Parathyroid adenoma (tissue), 2 donors: ENCODE results near the gene CACNA1C.

ENCODE experiments used
- H2AFZ ChIP-seq: fragments of 300-600 bp; sonication (generic); one replicate; pipeline ENCODE4 v1.7.0; 2017; ENCODE audit warnings: antibody characterized with exemption, mild to moderate bottlenecking
- H3K27ac ChIP-seq: fragments of 300-600 bp; sonication (generic); one replicate; pipeline ENCODE4 v1.7.0; 2017
- H3K27me3 ChIP-seq: fragments of 300-600 bp; sonication (generic); one replicate; pipeline ENCODE4 v1.7.0; 2017; ENCODE audit warnings: low read length; ENCODE audit not compliant: control insufficient read depth, insufficient read depth
- H3K36me3 ChIP-seq: fragments of 300-600 bp; sonication (generic); one replicate; pipeline ENCODE4 v1.7.0; 2017; ENCODE audit warnings: low read length; ENCODE audit not compliant: control insufficient read depth, insufficient read depth
- H3K4me1 ChIP-seq: fragments of 300-600 bp; sonication (generic); one replicate; pipeline ENCODE4 v1.7.0; 2017; ENCODE audit warnings: control low read depth
- H3K4me2 ChIP-seq: fragments of 300-600 bp; sonication (generic); one replicate; pipeline ENCODE4 v1.7.0; 2017; ENCODE audit warnings: low read length
- H3K4me3 ChIP-seq: fragments of 300-600 bp; sonication (generic); one replicate; pipeline ENCODE4 v1.7.0; 2017; ENCODE audit warnings: low read depth, low read length
- H3K79me2 ChIP-seq: fragments of 300-600 bp; sonication (generic); one replicate; pipeline ENCODE4 v1.7.0; 2017; ENCODE audit warnings: control low read depth
- H3K9ac ChIP-seq: fragments of 300-600 bp; sonication (generic); one replicate; pipeline ENCODE4 v1.7.0; 2017; ENCODE audit warnings: mild to moderate bottlenecking
- H3K9me3 ChIP-seq: fragments of 300-600 bp; sonication (generic); one replicate; pipeline ENCODE4 v1.7.0; 2017; ENCODE audit warnings: low read length; ENCODE audit not compliant: control insufficient read depth
- CTCF ChIP-seq: fragments of 300-600 bp; sonication (generic); IDR thresholded peaks from one replicate; pipeline ENCODE4 v1.7.0; 2017; ENCODE audit warnings: antibody characterized with exemption, mild to moderate bottlenecking
- donor health status: primary hyperparathyroidism.

CACNA1C gene

GRCh38 chr12:2443776-2444175, 391.0 kb downstream of the CACNA1C start:
- no peak overlapping the region for H3K9ac ChIP-seq
- no peaks in the 10 kb centered on the region for H3K9me3 ChIP-seq
- H3K27me3 ChIP-seq = no peaks in the 10 kb centered on the region
- no peaks in the 10 kb centered on the region for H3K79me2 ChIP-seq
- H3K27ac ChIP-seq = no peak overlapping the region
- H3K4me3 ChIP-seq = no peak overlapping the region
- no peak overlapping the region for H2AFZ ChIP-seq
- H3K4me1 ChIP-seq = no peaks in the 10 kb centered on the region
- no peaks in the 10 kb centered on the region for H3K36me3 ChIP-seq
- no peak overlapping the region for H3K4me2 ChIP-seq
- TF ChIP-seq CTCF = no peak

GRCh38 chr12:2445968-2446367, 393.2 kb downstream of the CACNA1C start:
- Histone ChIP-seq H3K4me1 (no peaks in the 10 kb centered on the region), H3K27me3 (no peaks in the 10 kb centered on the region), H3K9me3 (no peaks in the 10 kb centered on the region), H3K4me2 (no peak overlapping the region), H3K4me3 (no peak overlapping the region), H3K27ac (no peak overlapping the region), H2AFZ (no peak overlapping the region), H3K9ac (no peak overlapping the region), H3K36me3 (no peaks in the 10 kb centered on the region), H3K79me2 (no peaks in the 10 kb centered on the region)
- no peak for TF ChIP-seq CTCF

GRCh38 chr12:2447861-2448260, 395.1 kb downstream of the CACNA1C start:
- Histone ChIP-seq H3K9me3 (no peaks in the 10 kb centered on the region), H3K79me2 (no peaks in the 10 kb centered on the region), H3K4me2 (no peak overlapping the region), H2AFZ (no peak overlapping the region), H3K9ac (no peak overlapping the region), H3K27me3 (no peaks in the 10 kb centered on the region), H3K36me3 (no peaks in the 10 kb centered on the region), H3K4me1 (no peaks in the 10 kb centered on the region), H3K27ac (no peak overlapping the region), H3K4me3 (no peak overlapping the region)
- no peak for TF ChIP-seq CTCF

- Histone ChIP-seq H3K9ac (no peak overlapping the region), H3K4me1 (no peaks in the 10 kb centered on the region), H3K9me3 (no peaks in the 10 kb centered on the region), H3K4me2 (no peak overlapping the region), H2AFZ (no peak overlapping the region), H3K27me3 (no peaks in the 10 kb centered on the region), H3K36me3 (no peaks in the 10 kb centered on the region), H3K79me2 (no peaks in the 10 kb centered on the region), H3K27ac (no peak overlapping the region), H3K4me3 (no peak overlapping the region)
- TF ChIP-seq CTCF = no peak
Measured at GRCh38 chr12:2449586-2449985, 396.8 kb downstream of the CACNA1C start.

GRCh38 chr12:2450553-2450952, 397.8 kb downstream of the CACNA1C start:
- no peak for TF ChIP-seq CTCF
- Histone ChIP-seq H3K4me2 (no peak overlapping the region), H2AFZ (no peak overlapping the region), H3K27me3 (no peaks in the 10 kb centered on the region), H3K27ac (no peak overlapping the region), H3K9me3 (no peaks in the 10 kb centered on the region), H3K4me3 (no peak overlapping the region), H3K79me2 (no peaks in the 10 kb centered on the region), H3K9ac (no peak overlapping the region), H3K36me3 (no peaks in the 10 kb centered on the region), H3K4me1 (no peaks in the 10 kb centered on the region)
